KMS-11 (cell line): Measurements from ENCODE around the gene WFIKKN1.
A peak's percentile ranks its signal among the peaks of the same experiment; 100 is the strongest.

Experiments used
- H2AFZ ChIP-seq: fragments of 200-600 bp; sonication (generic); 2 replicates; pipeline ENCODE4 v1.6.1; 2016; ENCODE audit warnings: antibody characterized with exemption, mixed run types, low read depth
- H3K27ac ChIP-seq: fragments of 200-600 bp; sonication (generic); 2 replicates; pipeline ENCODE4 v1.6.1; 2016; ENCODE audit warnings: mild to moderate bottlenecking, mixed run types
- H3K27me3 ChIP-seq: fragments of 200-600 bp; sonication (generic); 2 replicates; pipeline ENCODE4 v1.6.1; 2017; ENCODE audit warnings: mild to moderate bottlenecking, low read depth, mixed run types, moderate library complexity; ENCODE audit not compliant: insufficient read depth
- H3K36me3 ChIP-seq: fragments of 200-600 bp; sonication (generic); 2 replicates; pipeline ENCODE4 v1.6.1; 2017; ENCODE audit warnings: mild to moderate bottlenecking, mixed run types; ENCODE audit not compliant: insufficient read depth
- H3K4me1 ChIP-seq: fragments of 200-600 bp; sonication (generic); 2 replicates; pipeline ENCODE4 v1.6.1; 2016; ENCODE audit warnings: mild to moderate bottlenecking, low read depth, mixed run types; ENCODE audit not compliant: poor library complexity, severe bottlenecking
- H3K4me2 ChIP-seq: fragments of 200-600 bp; sonication (generic); 2 replicates; pipeline ENCODE4 v1.7.0; 2016; ENCODE audit warnings: mild to moderate bottlenecking, mixed run types
- H3K4me3 ChIP-seq: fragments of 200-600 bp; sonication (generic); IDR thresholded peaks from 2 replicates; pipeline ENCODE4 v1.6.1; 2017; ENCODE audit warnings: low read depth, low read length, mixed read lengths; ENCODE audit not compliant: insufficient read depth
- H3K79me2 ChIP-seq: fragments of 200-600 bp; sonication (generic); 2 replicates; pipeline ENCODE4 v1.6.1; 2016; ENCODE audit warnings: low read depth, mixed run types; ENCODE audit not compliant: insufficient read depth
- H3K9ac ChIP-seq: fragments of 200-600 bp; sonication (generic); 2 replicates; pipeline ENCODE4 v1.6.1; 2016; ENCODE audit warnings: mild to moderate bottlenecking, mixed run types
- H4K20me1 ChIP-seq: fragments of 200-600 bp; sonication (generic); 2 replicates; pipeline ENCODE4 v1.6.1; 2016; ENCODE audit warnings: mild to moderate bottlenecking, mixed run types; ENCODE audit not compliant: insufficient read depth
- TF ChIP-seq, protein P1 (sequence below): fragments of 200-600 bp; sonication (generic); conservative IDR thresholded peaks from 2 replicates; pipeline ENCODE4 v1.6.1; 2017; ENCODE audit warnings: low read depth, mild to moderate bottlenecking, antibody characterized with exemption, low read length, moderate library complexity, mixed read lengths

Gene WFIKKN1

DNA sequence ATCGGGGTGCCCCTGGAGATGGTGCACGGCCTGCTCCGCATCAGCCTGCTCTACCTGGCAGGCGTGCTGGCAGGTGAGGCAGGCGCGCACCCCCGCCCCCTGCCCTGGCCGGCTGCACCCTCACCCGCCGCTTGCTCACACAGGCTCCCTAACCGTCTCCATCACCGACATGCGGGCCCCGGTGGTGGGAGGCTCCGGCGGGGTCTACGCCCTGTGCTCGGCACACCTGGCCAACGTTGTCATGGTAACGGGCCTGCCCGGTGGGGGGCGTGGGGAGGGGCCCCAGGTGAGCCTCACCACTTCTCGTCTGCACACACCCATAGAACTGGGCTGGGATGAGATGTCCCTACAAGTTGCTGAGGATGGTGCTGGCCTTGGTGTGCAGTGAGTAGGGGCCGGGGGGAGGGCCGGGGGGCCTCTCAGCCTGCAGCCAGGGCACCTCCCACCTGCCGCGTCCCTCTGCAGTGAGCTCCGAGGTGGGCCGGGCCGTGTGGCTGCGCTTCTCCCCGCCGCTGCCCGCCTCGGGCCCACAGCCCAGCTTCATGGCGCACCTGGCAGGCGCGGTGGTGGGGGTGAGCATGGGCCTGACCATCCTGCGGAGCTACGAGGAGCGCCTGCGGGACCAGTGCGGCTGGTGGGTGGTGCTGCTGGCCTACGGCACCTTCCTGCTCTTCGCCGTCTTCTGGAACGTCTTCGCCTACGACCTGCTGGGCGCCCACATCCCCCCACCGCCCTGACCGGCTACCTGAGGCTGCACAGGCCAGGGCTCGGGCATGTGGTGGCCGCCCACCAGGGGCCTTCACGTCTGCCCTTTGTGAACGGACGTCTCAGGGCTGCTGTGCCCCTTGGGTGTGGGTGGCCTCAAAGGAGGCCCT lies 46.8 kb downstream of the WFIKKN1 start:
- no peak overlapping the region for H3K4me3 ChIP-seq
- H4K20me1 ChIP-seq, result no peaks in the 10 kb centered on the region
- TF ChIP-seq, protein P1, sequence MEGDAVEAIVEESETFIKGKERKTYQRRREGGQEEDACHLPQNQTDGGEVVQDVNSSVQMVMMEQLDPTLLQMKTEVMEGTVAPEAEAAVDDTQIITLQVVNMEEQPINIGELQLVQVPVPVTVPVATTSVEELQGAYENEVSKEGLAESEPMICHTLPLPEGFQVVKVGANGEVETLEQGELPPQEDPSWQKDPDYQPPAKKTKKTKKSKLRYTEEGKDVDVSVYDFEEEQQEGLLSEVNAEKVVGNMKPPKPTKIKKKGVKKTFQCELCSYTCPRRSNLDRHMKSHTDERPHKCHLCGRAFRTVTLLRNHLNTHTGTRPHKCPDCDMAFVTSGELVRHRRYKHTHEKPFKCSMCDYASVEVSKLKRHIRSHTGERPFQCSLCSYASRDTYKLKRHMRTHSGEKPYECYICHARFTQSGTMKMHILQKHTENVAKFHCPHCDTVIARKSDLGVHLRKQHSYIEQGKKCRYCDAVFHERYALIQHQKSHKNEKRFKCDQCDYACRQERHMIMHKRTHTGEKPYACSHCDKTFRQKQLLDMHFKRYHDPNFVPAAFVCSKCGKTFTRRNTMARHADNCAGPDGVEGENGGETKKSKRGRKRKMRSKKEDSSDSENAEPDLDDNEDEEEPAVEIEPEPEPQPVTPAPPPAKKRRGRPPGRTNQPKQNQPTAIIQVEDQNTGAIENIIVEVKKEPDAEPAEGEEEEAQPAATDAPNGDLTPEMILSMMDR, result no peak
- H3K79me2 ChIP-seq, result peaks cover 18% of the 10 kb centered on the region
- no peaks in the 10 kb centered on the region for H3K27me3 ChIP-seq
- H3K4me1 ChIP-seq, result no peaks in the 10 kb centered on the region
- no peak overlapping the region for H3K27ac ChIP-seq
- H3K9ac ChIP-seq, result no peak overlapping the region
- peaks cover 3% of the 10 kb centered on the region; the same call in 1 of the 2 replicates for H3K36me3 ChIP-seq
- no peak overlapping the region for H2AFZ ChIP-seq
- no peak overlapping the region for H3K4me2 ChIP-seq

- Histone ChIP-seq H3K4me2 (no peak overlapping the region), H3K4me1 (no peaks in the 10 kb centered on the region), H2AFZ (no peak overlapping the region), H3K36me3 (no peaks in the 10 kb centered on the region; the same call in 1 of the 2 replicates), H3K4me3 (no peak overlapping the region), H3K27me3 (no peaks in the 10 kb centered on the region), H3K9ac (no peak overlapping the region), H4K20me1 (no peaks in the 10 kb centered on the region), H3K79me2 (peaks cover 18% of the 10 kb centered on the region), H3K27ac (no peak overlapping the region)
- TF ChIP-seq, protein P1, result no peak
These were observed 47.5 kb downstream of the WFIKKN1 start for GRCh38 chr16:678209-678857.

DNA sequence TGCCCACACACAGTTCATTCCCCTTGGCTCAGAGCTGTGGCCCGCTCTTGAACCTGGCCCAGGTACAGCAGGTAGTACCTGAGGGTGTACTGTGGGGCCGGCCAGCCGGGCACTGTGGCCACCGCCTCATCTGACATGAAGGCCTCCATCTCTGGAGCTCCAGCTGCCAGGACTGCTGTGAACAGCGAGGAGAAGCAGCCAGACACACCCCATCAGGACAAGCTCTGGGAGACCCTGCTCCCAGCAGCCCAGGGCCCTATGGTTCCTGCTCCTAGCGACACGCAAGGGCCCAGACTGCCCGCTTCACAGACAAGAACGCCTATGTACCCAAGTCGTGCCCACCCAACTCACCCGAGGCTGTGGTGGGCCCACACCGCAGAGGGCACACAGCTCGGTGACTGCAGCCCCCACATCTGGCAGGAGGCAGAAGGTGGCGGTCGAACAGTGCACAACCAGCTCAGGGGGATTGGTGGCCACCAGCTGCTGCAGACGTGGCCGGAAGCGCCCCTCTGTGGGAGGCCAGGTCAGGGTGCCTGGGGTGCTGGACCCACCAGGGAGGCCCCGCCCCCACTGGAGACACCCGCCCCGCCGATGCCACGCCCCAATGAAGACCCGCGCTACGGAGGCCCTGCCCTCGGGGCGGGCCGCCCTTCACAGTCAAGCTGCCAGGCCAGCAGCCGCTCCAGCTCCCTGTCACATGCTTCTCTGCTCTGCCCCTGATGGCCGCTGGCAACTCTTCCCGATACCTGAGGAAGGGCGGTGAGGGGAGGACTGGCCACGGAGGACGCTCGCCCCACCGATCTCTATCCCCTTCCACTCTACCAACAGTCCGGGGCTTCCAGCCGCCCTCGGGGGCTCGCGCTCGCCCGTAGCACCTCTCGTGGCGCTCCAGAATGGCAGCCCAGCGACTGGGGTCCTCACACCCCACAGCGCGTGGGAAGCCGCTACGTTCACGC lies 48.4 kb downstream of the WFIKKN1 start:
- H3K79me2 ChIP-seq, result peaks cover 18% of the 10 kb centered on the region
- H3K9ac ChIP-seq, result no peak overlapping the region
- no peaks in the 10 kb centered on the region for H4K20me1 ChIP-seq
- no peak overlapping the region for H3K27ac ChIP-seq
- no peak overlapping the region for H3K4me3 ChIP-seq
- no peak overlapping the region for H2AFZ ChIP-seq
- no peaks in the 10 kb centered on the region; the same call in 1 of the 2 replicates for H3K36me3 ChIP-seq
- H3K4me2 ChIP-seq, result no peak overlapping the region
- H3K27me3 ChIP-seq, result no peaks in the 10 kb centered on the region
- TF ChIP-seq, protein P1, result no peak
- H3K4me1 ChIP-seq, result no peaks in the 10 kb centered on the region

DNA sequence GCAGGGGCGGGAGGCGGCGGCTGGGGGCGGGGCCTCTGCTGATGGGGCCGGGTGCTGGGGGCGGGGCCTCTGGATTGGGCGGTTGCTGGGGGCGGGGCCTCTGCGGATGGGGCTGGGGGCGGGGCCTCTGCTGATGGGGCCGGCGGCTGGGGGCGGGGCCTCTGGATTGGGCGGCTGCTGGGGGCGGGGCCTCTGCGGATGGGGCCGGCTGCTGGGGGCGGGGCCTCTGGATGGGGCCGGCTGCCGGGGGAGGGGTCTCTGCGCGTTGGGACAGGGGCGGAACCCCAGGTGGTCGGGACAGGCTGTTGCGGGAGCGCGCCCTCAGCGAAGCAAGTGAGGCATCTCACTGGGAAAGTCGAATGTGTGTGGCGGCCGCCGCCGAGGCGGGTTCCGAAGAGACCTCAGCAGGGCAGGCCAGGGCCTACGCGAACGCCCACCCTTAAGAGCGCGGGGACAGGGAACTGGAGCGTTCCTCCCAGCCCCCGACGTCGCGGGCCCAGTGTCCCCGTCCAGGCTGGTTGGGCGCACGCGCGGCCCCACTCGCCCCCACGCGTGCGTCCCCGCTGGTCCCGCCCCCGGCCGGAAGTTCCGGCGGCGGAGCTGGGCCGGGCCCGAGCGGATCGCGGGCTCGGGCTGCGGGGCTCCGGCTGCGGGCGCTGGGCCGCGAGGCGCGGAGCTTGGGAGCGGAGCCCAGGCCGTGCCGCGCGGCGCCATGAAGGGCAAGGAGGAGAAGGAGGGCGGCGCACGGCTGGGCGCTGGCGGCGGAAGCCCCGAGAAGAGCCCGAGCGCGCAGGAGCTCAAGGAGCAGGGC lies 49.2 kb downstream of the WFIKKN1 start, which contains the start of gene STUB1:
Gene STUB1, plus strand, starts transcription at position 597 of the 811 bp plus-strand sequence. Its CDS starts 116 bp downstream, at position 713.
- Histone ChIP-seq H3K27ac (peak within 1 kb of the TSS; percentile 44; the same call in 1 of the 2 replicates), H4K20me1 (no peaks in the 10 kb centered on the region), H2AFZ (peak within 1 kb of the TSS; percentile 69), H3K79me2 (peaks cover 18% of the 10 kb centered on the region), H3K4me1 (no peaks in the 10 kb centered on the region), H3K4me3 (no peak within 1 kb of the TSS), H3K4me2 (peak within 1 kb of the TSS; percentile 91), H3K9ac (peak within 1 kb of the TSS; percentile 55; the same call in 1 of the 2 replicates), H3K36me3 (no peaks in the 10 kb centered on the region; the same call in 1 of the 2 replicates), H3K27me3 (no peaks in the 10 kb centered on the region)
- TF ChIP-seq, protein P1, result no peak
